ENCODE measurements around the gene GLCCI1.

GLCCI1 gene

GRCh38 chr7:8113184-8113583, 144.6 kb downstream of the GLCCI1 start:
- Histone ChIP-seq H3K4me1 (ENCODE audit: control insufficient read depth in 1 of 2, insufficient read depth in 1 of 2, low read depth in 1 of 2, low read length in 1 of 2) (no peaks in the 10 kb centered on the region), H3K9me3 (no peaks in the 10 kb centered on the region), H3K4me3 (ENCODE audit: low read depth in 1 of 2, low read length in 1 of 2) (no peak overlapping the region), H3K36me3 (peaks cover 25% of the 10 kb centered on the region), H3K27me3 (no peaks in the 10 kb centered on the region), H3K27ac (no peak overlapping the region)
- TF ChIP-seq, protein P1, sequence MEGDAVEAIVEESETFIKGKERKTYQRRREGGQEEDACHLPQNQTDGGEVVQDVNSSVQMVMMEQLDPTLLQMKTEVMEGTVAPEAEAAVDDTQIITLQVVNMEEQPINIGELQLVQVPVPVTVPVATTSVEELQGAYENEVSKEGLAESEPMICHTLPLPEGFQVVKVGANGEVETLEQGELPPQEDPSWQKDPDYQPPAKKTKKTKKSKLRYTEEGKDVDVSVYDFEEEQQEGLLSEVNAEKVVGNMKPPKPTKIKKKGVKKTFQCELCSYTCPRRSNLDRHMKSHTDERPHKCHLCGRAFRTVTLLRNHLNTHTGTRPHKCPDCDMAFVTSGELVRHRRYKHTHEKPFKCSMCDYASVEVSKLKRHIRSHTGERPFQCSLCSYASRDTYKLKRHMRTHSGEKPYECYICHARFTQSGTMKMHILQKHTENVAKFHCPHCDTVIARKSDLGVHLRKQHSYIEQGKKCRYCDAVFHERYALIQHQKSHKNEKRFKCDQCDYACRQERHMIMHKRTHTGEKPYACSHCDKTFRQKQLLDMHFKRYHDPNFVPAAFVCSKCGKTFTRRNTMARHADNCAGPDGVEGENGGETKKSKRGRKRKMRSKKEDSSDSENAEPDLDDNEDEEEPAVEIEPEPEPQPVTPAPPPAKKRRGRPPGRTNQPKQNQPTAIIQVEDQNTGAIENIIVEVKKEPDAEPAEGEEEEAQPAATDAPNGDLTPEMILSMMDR (IDR thresholded peaks at IDR 0.05) = no peak

DNA sequence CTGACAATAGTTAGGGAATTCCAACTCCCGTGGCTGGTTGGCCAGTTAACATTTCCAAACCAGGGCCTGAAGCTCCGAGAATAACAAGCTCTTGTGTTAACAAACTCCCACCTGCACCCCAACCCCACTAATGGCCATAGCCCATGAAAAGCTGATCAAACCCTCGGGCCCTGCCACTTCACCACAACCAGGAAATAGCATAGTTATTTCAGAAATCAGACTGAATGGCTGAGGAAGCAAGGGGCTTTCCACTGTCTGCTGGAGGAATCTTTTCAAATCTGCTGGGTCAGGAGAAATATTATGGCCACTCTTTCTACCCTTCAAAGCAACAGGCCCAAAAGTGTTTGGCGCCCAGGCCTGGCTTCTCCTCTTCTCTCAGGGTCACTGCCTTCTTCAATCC, 145.6 kb downstream of the GLCCI1 start:
- Histone ChIP-seq H3K4me3 (ENCODE audit: low read depth in 1 of 2, low read length in 1 of 2) (no peak overlapping the region), H3K27ac (no peak overlapping the region)

GRCh38 chr7:8115547-8116402, 147.2 kb downstream of the GLCCI1 start:
- Histone ChIP-seq H3K36me3 (peaks cover 51% of the 10 kb centered on the region), H3K9me3 (no peaks in the 10 kb centered on the region), H3K27me3 (no peaks in the 10 kb centered on the region), H3K4me3 (ENCODE audit: low read depth in 1 of 2, low read length in 1 of 2) (no peak overlapping the region), H3K4me1 (ENCODE audit: control insufficient read depth in 1 of 2, insufficient read depth in 1 of 2, low read depth in 1 of 2, low read length in 1 of 2) (no peaks in the 10 kb centered on the region), H3K27ac (no peak overlapping the region)
- TF ChIP-seq, protein P1 (IDR thresholded peaks at IDR 0.05) = no peak

More for the DNA sequence above, 145.6 kb downstream of the GLCCI1 start:
- Histone ChIP-seq H3K4me1 (ENCODE audit: control insufficient read depth in 1 of 2, insufficient read depth in 1 of 2, low read depth in 1 of 2, low read length in 1 of 2) (no peaks in the 10 kb centered on the region), H3K27me3 (no peaks in the 10 kb centered on the region), H3K9me3 (no peaks in the 10 kb centered on the region), H3K36me3 (peaks cover 35% of the 10 kb centered on the region)
- TF ChIP-seq, protein P1 (IDR thresholded peaks at IDR 0.05) = no peak

DNA sequence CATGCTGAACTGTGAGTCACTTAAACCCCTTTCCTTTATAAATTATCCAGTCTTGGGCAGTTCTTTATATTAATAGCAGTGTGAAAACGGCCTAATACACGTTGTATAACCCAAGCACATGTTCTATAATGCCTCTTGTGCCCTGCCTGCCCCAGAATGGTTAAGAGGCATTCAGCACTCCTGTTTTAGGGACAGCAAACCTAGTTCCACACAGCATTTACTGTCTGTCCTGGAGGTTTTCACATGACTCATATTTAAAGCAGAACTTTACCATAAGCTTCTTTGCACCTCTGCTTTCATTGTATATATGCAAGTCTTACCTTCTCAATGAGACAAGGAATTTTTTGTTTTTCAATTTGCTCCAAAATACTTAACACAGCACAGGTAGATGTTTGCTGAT, 148.6 kb downstream of the GLCCI1 start:
- TF ChIP-seq, protein P1 (IDR thresholded peaks at IDR 0.05) = no peak
- peaks cover 65% of the 10 kb centered on the region for H3K36me3 ChIP-seq
- no peaks in the 10 kb centered on the region for H3K9me3 ChIP-seq
- no peaks in the 10 kb centered on the region for H3K27me3 ChIP-seq
- no peak overlapping the region for H3K4me3 ChIP-seq (ENCODE audit: low read depth in 1 of 2, low read length in 1 of 2)
- no peak overlapping the region for H3K27ac ChIP-seq
- no peaks in the 10 kb centered on the region for H3K4me1 ChIP-seq (ENCODE audit: control insufficient read depth in 1 of 2, insufficient read depth in 1 of 2, low read depth in 1 of 2, low read length in 1 of 2)

DNA sequence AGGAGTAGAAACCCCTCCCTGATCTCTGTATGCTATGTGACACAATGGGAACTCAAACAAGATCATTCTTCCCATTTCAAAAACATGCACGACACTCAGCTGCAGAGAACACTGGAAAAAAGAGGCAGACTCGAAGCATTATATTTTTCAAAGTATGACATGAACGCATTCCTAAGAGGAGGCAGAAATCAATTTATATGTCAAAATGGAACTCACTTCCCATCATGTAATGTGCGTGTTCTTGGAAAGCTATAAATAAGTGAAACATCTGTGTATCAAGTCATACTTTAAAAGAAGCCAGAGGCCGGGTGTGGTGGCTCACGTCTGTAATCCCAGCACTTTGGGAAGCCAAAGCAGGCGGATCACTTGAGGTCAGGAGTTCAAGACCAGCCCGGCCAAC, 150.7 kb downstream of the GLCCI1 start:
- Histone ChIP-seq H3K36me3 (peaks cover 68% of the 10 kb centered on the region), H3K27ac (no peak overlapping the region), H3K4me1 (ENCODE audit: control insufficient read depth in 1 of 2, insufficient read depth in 1 of 2, low read depth in 1 of 2, low read length in 1 of 2) (no peaks in the 10 kb centered on the region), H3K9me3 (no peaks in the 10 kb centered on the region), H3K27me3 (no peaks in the 10 kb centered on the region), H3K4me3 (ENCODE audit: low read depth in 1 of 2, low read length in 1 of 2) (no peak overlapping the region)
- TF ChIP-seq, protein P1 (IDR thresholded peaks at IDR 0.05) = no peak
